Measurements from ENCODE around the gene LZTR1. TPM values are rescaled to one million over a fixed set of nuclear protein-coding genes. Genes with fewer than 3 reads are reported as not detected.

LZTR1 gene
- total RNA-seq, 2 donors from 2014 or later = 25.7 to 66.9 TPM

DNA sequence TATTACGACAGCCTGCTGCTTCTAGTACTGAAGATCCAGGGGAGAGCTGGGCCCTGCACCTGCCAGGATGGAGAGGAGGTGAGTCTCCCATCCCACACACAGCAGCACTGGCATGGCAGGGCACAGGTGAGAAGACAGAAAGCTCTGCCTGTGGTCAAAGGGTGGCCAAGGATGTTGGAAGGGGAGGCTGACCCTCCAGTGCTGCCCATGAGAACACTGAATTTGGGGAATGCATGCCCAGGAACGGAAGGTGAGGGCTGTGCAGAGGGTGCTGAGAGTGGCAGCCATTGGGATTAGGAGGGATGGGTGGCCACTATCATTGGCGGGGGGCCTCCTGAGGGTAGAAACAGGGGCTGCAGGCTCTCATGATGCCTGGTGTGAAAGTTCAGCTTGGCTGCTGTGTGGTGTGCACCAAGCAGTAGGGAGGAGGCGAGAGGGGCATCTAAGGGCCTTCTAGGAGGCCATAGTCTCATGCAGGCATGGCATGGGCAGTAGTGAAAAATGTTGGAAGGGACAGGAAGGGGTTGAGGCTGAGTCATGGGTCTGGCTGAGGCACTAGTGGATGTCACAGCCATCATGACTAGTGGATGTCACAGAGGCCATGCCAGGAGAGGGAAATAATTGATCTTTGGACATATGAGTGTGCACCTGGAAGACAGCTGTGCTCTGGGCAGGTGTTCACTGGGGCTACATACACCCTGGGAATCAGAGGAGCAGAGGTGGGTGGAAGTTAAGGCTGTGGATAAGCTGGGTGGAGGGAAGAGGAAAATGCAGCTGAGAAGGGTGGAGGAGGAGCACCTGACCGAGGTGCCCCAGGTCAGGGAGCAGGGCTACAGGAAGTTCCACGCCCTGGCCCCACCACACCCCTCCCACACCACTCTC lies 61.1 kb downstream of the LZTR1 start:
- intact Hi-C loops (cut with DNase I) = no loop called here
- peaks cover 18% of the 10 kb centered on the region for H3K4me1 ChIP-seq
- no peaks in the 10 kb centered on the region for H3K27me3 ChIP-seq
- DNase-seq (no peak), ATAC-seq (no peak)
- H3K4me3 ChIP-seq = no peak overlapping the region
- H3K27ac ChIP-seq = no peak overlapping the region
- H3K36me3 ChIP-seq (replicated peaks in 1 of 2; ENCODE audit: insufficient read depth in 1 of 2, low read depth in 2 of 2) = no peaks in the 10 kb centered on the region
- TF ChIP-seq, protein P1, sequence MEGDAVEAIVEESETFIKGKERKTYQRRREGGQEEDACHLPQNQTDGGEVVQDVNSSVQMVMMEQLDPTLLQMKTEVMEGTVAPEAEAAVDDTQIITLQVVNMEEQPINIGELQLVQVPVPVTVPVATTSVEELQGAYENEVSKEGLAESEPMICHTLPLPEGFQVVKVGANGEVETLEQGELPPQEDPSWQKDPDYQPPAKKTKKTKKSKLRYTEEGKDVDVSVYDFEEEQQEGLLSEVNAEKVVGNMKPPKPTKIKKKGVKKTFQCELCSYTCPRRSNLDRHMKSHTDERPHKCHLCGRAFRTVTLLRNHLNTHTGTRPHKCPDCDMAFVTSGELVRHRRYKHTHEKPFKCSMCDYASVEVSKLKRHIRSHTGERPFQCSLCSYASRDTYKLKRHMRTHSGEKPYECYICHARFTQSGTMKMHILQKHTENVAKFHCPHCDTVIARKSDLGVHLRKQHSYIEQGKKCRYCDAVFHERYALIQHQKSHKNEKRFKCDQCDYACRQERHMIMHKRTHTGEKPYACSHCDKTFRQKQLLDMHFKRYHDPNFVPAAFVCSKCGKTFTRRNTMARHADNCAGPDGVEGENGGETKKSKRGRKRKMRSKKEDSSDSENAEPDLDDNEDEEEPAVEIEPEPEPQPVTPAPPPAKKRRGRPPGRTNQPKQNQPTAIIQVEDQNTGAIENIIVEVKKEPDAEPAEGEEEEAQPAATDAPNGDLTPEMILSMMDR (IDR thresholded peaks at IDR 0.05) = no peak
- no peak for TF ChIP-seq POLR2A (IDR thresholded peaks at IDR 0.05)
- 82 to 83% methylated on average over 6 of the region's 6 CpGs for WGBS, 2 donors
- no peaks in the 10 kb centered on the region for H3K9me3 ChIP-seq

GRCh38 chr22:21043860-21044535 lies 61.9 kb downstream of the LZTR1 start:
- TF ChIP-seq POLR2A (IDR thresholded peaks at IDR 0.05) = no peak
- TF ChIP-seq, protein P1 (IDR thresholded peaks at IDR 0.05) = no peak
- DNase-seq = no peak
- Histone ChIP-seq H3K36me3 (replicated peaks in 1 of 2; ENCODE audit: insufficient read depth in 1 of 2, low read depth in 2 of 2) (no peaks in the 10 kb centered on the region), H3K27me3 (no peaks in the 10 kb centered on the region), H3K9me3 (no peaks in the 10 kb centered on the region), H3K4me3 (no peak overlapping the region), H3K27ac (no peak overlapping the region), H3K4me1 (peaks cover 18% of the 10 kb centered on the region)
- 53 to 76% methylated on average over 4 to 6 of the region's 15 CpGs for WGBS, 2 donors
- intact Hi-C loops (cut with DNase I) = no loop called here
- ATAC-seq = no peak

- peak; percentile 62 for ATAC-seq
- intact Hi-C loops (cut with DNase I) = no loop called here
- WGBS, 2 donors = 13 to 17% methylated on average over 15 of the region's 15 CpGs
- Histone ChIP-seq H3K27ac (peak overlapping the region in 1 of 4 donors; percentile 50), H3K4me1 (peaks cover 18% of the 10 kb centered on the region), H3K27me3 (no peaks in the 10 kb centered on the region), H3K9me3 (no peaks in the 10 kb centered on the region), H3K4me3 (no peak overlapping the region), H3K36me3 (replicated peaks in 1 of 2; ENCODE audit: insufficient read depth in 1 of 2, low read depth in 2 of 2) (no peaks in the 10 kb centered on the region)
- DNase-seq = peak in 2 of 4 donors; percentile 17 to 49
- TF ChIP-seq, protein P1 (IDR thresholded peaks at IDR 0.05) = no peak
- no peak for TF ChIP-seq POLR2A (IDR thresholded peaks at IDR 0.05)
Observed at GRCh38 chr22:21044931-21045584, 63.0 kb downstream of the LZTR1 start.

- 8% methylated on average over 47 of the region's 47 CpGs; no CpG with 5 or more reads in 1 of the 2 donors for WGBS, 2 donors
- intact Hi-C loops (cut with DNase I) = no loop called here
- Histone ChIP-seq H3K4me3 (no peak within 1 kb of the TSS), H3K36me3 (replicated peaks in 1 of 2; ENCODE audit: insufficient read depth in 1 of 2, low read depth in 2 of 2) (no peaks in the 10 kb centered on the region), H3K27me3 (no peaks in the 10 kb centered on the region), H3K9me3 (no peaks in the 10 kb centered on the region), H3K4me1 (peaks cover 18% of the 10 kb centered on the region), H3K27ac (peak within 1 kb of the TSS in 1 of 4 donors; percentile 50)
- ATAC-seq (peak; percentile 97), DNase-seq (peak; percentile 87 to 92 (median 91))
- no peak for TF ChIP-seq POLR2A (IDR thresholded peaks at IDR 0.05)
- TF ChIP-seq, protein P1 (IDR thresholded peaks at IDR 0.05) = no peak
Observed at GRCh38 chr22:21045585-21046294, 63.6 kb downstream of the LZTR1 start, which contains the start of gene LRRC74B. LRRC74B (plus strand) TSS chr22:21045946; CDS start chr22:21045987, 41 bp downstream.
